GM21786 (cell line): ENCODE measurements around the gene GRID1.

Source experiments
- ATAC-seq: cut with Tn5 transposase; IDR thresholded peaks from one replicate; pipeline ENCODE4 v1.9.1; 2021; ENCODE audit not compliant: unreplicated experiment

The GRID1 gene

GRCh38 chr10:86197166-86197790 is 169.3 kb downstream of the GRID1 start:
- ATAC-seq = no peak

- no peak for ATAC-seq
Measured at GRCh38 chr10:86195521-86196157, 171.0 kb downstream of the GRID1 start.

- ATAC-seq = no peak
Measured at GRCh38 chr10:86194684-86195083, 171.9 kb downstream of the GRID1 start.

- no peak for ATAC-seq
Measured at GRCh38 chr10:86193841-86194240, 172.8 kb downstream of the GRID1 start.

GRCh38 chr10:86192691-86193090 is 173.9 kb downstream of the GRID1 start:
- no peak for ATAC-seq

GRCh38 chr10:86192147-86192546 is 174.4 kb downstream of the GRID1 start:
- ATAC-seq = no peak

GRCh38 chr10:86191686-86192085 is 174.9 kb downstream of the GRID1 start:
- no peak for ATAC-seq

GRCh38 chr10:86191166-86191565 is 175.4 kb downstream of the GRID1 start:
- ATAC-seq = no peak

GRCh38 chr10:86190291-86190690 is 176.3 kb downstream of the GRID1 start:
- ATAC-seq = no peak

- ATAC-seq = no peak
Measured at GRCh38 chr10:86189891-86190290, 176.7 kb downstream of the GRID1 start.

- ATAC-seq = no peak
Measured at GRCh38 chr10:86188796-86189558, 177.6 kb downstream of the GRID1 start.

GRCh38 chr10:86188326-86188725 is 178.3 kb downstream of the GRID1 start:
- ATAC-seq = no peak

- no peak for ATAC-seq
Measured at GRCh38 chr10:86187499-86188239, 178.9 kb downstream of the GRID1 start.

GRCh38 chr10:86186633-86187032 is 180.0 kb downstream of the GRID1 start:
- no peak for ATAC-seq

- no peak for ATAC-seq
Measured at GRCh38 chr10:86182595-86182994, 184.0 kb downstream of the GRID1 start.

GRCh38 chr10:86182150-86182549 is 184.4 kb downstream of the GRID1 start:
- ATAC-seq = no peak

GRCh38 chr10:86180861-86181260 is 185.7 kb downstream of the GRID1 start:
- ATAC-seq = no peak

- no peak for ATAC-seq
Measured at GRCh38 chr10:86179961-86180360, 186.6 kb downstream of the GRID1 start.

- no peak for ATAC-seq
Measured at GRCh38 chr10:86179153-86179524, 187.5 kb downstream of the GRID1 start.

GRCh38 chr10:86178401-86179152 is 188.0 kb downstream of the GRID1 start:
- ATAC-seq = no peak
